Measurements from ENCODE around the gene PDLIM5.

DNA sequence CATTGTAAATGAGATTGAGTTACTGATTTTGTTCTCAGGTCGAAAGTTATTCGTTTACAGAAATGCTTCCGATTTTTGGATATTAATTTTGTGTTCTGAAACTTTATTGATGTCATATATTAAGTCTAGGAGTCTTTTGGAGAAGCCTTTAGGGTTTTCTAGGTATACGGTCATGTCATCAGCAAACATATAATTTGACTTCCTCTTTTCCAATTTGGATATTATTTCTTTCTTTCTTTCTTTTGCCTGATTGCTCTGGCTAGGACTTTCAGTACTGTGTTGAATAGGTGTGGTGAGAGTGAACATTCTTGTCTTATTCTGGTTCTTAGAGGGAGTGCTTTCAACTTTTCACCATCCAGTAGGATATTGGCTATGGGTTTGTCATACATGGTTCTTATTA lies 35.4 kb upstream of the PDLIM5 start:
- no peak for TF ChIP-seq CTCF (conservative IDR thresholded peaks at IDR 0.05; ENCODE audit: low read length)
- no peak for TF ChIP-seq EZH2phosphoT487 (IDR thresholded peaks at IDR 0.05; ENCODE audit: borderline replicate concordance)
